Measurements from ENCODE around the gene ANKRD6.

DNA sequence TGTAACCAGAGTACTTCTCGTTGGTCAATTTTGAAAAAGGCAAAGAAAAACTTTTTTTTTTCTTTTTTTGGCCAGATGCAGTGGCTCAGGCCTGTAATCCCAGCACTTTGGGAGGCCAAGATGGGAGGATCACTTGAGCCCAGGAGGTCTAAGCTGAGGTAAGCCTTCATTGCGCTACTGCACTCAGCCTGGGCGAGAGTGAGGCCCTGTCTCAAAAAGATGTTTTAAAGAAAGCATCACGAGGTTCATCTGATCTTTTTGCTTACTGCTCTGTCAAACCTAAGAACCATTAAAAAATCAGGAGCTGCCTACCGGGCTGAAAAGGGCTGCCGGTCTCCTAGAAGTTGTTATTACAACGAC lies 205.0 kb downstream of the ANKRD6 start:
- TF ChIP-seq CTCF (IDR thresholded peaks at IDR 0.05; ENCODE audit: insufficient read depth, low read depth, low read length) (no peak), EZH2 (IDR thresholded peaks at IDR 0.05; ENCODE audit: insufficient read depth, low read length) (no peak)

Data from astrocyte (in vitro differentiated cells and primary cell).